Endothelial cell of umbilical vein (primary cell): ENCODE measurements around the gene CCR1. TPM values are rescaled to one million over a fixed set of nuclear protein-coding genes. Genes with fewer than 3 reads are reported as not detected.

Experiments used
- BruUV-seq: library from RNA; stranded (reverse); fragments of 400-500 nt; replicated peaks from 2 replicates; lab custom pipeline; 2021; lab: Mats Ljungman, UMichigan
- CTCF ChIA-PET: fragments of 300-600, 350-600 bp; sonication (Branson Sonifier 250); formaldehyde crosslinking; loops from one replicate; lab custom pipeline; 2021; ENCODE audit warnings: antibody characterized with exemption, inconsistent platforms; lab: Charles Lee
- POLR2A ChIA-PET: fragments of 300-600, 350-600 bp; sonication (Branson Sonifier 250); formaldehyde crosslinking; loops from one replicate; lab custom pipeline; 2021; ENCODE audit warnings: antibody characterized with exemption, inconsistent platforms; lab: Charles Lee
- DNase-seq: peaks from one replicate; pipeline ENCODE4 v3.0.0-alpha.2; 2011; ENCODE audit warnings: low read depth, low spot score
- FAIRE-seq: peaks from 2 replicates; lab custom pipeline; 2011; peaks lifted over from hg19 to GRCh38; lab: Jason Lieb, UNC
- H2AFZ ChIP-seq: 2 replicates; pipeline ENCODE4 v1.6.0; 2012; ENCODE audit warnings: low read depth, low read length, control low read depth, inconsistent platforms
- H3K27ac ChIP-seq: 2 replicates; pipeline ENCODE4 v1.5.1; 2011; ENCODE audit warnings: low read depth, mild to moderate bottlenecking, control low read depth, low read length, moderate library complexity; ENCODE audit not compliant: insufficient read depth
- H3K27me3 ChIP-seq, 2 experiments: 2 replicates each; pipeline versions ENCODE4 v1.6.0 to v1.6.1; 2011; ENCODE audit warnings: low read length in 2 of 2, mixed read lengths in 1 of 2; ENCODE audit not compliant: control insufficient read depth in 2 of 2, insufficient read depth in 2 of 2
- H3K36me3 ChIP-seq, 2 experiments: 2 replicates in 1 of 2; 3 replicates in 1 of 2; pipeline ENCODE4 v1.5.1; 2011; ENCODE audit warnings: low read length in 2 of 2, mild to moderate bottlenecking in 1 of 2, moderate library complexity in 1 of 2; ENCODE audit not compliant: control insufficient read depth in 2 of 2, insufficient read depth in 2 of 2; ENCODE audit errors: extremely low read depth in 1 of 2
- H3K4me1 ChIP-seq: 3 replicates; pipeline ENCODE4 v1.5.1; 2011; ENCODE audit warnings: mild to moderate bottlenecking, low read length; ENCODE audit not compliant: control insufficient read depth, insufficient read depth; ENCODE audit errors: extremely low read depth
- H3K4me2 ChIP-seq: 2 replicates; pipeline ENCODE4 v1.6.1; 2011; ENCODE audit warnings: low read length, control low read depth, mixed read lengths; ENCODE audit not compliant: insufficient read depth
- H3K4me3 ChIP-seq, 3 experiments: fragments of 200-600 bp in 1 of 3; sonication (generic), shearing (Covaris generic) in 1 of 3; replicated peaks in 1 of 3; 2 replicates each; pipeline ENCODE4 v1.5.1; 2011 to 2016; ENCODE audit warnings: control low read depth in 3 of 3, low read length in 3 of 3, mild to moderate bottlenecking in 2 of 3, inconsistent platforms in 1 of 3, low read depth in 1 of 3, moderate library complexity in 1 of 3; ENCODE audit not compliant: insufficient read depth in 1 of 3
- H3K79me2 ChIP-seq: 2 replicates; pipeline ENCODE4 v1.6.0; 2012; ENCODE audit warnings: low read length, inconsistent platforms; ENCODE audit not compliant: control insufficient read depth, insufficient read depth
- H3K9ac ChIP-seq: replicated peaks from 2 replicates; pipeline ENCODE3; 2011; ENCODE audit warnings: low read length, control low read depth; ENCODE audit not compliant: insufficient read depth; ENCODE audit errors: extremely low read depth
- H3K9me1 ChIP-seq: replicated peaks from 3 replicates; pipeline ENCODE4 v1.6.0; 2011; ENCODE audit warnings: mild to moderate bottlenecking, low read length; ENCODE audit not compliant: control insufficient read depth, insufficient read depth; ENCODE audit errors: extremely low read depth
- H3K9me3 ChIP-seq: replicated peaks from 2 replicates; pipeline ENCODE4 v1.5.1; 2012; ENCODE audit warnings: low read length, inconsistent platforms; ENCODE audit not compliant: control insufficient read depth, insufficient read depth
- H4K20me1 ChIP-seq: replicated peaks from 2 replicates; pipeline ENCODE3; 2011; ENCODE audit warnings: mild to moderate bottlenecking, low read length; ENCODE audit not compliant: control insufficient read depth, insufficient read depth; ENCODE audit errors: extremely low read depth
- CTCF ChIP-seq, 2 donors: IDR thresholded peaks; 1 replicate in 1 of 2; 2 replicates in 1 of 2; pipeline ENCODE4 v1.5.1; 2011; ENCODE audit warnings: low read length in 2 of 2, mild to moderate bottlenecking in 2 of 2, moderate library complexity in 2 of 2, control low read depth in 1 of 2, inconsistent platforms in 1 of 2, low read depth in 1 of 2; ENCODE audit not compliant: insufficient read depth in 1 of 2; ENCODE audit errors: extremely low read depth in 1 of 2
- EZH2 ChIP-seq: IDR thresholded peaks from 2 replicates; pipeline ENCODE4 v1.6.1; 2012; ENCODE audit warnings: borderline replicate concordance, low read depth, mild to moderate bottlenecking, moderate library complexity, low read length, inconsistent platforms; ENCODE audit not compliant: severe bottlenecking
- FOS ChIP-seq: IDR thresholded peaks from 2 replicates; pipeline ENCODE4 v1.6.1; 2011; ENCODE audit warnings: mild to moderate bottlenecking, low read length, moderate library complexity, borderline replicate concordance; ENCODE audit not compliant: insufficient read depth
- GATA2 ChIP-seq: IDR thresholded peaks from 2 replicates; pipeline ENCODE4 v1.7.0; 2011; ENCODE audit warnings: low read depth, mild to moderate bottlenecking, moderate library complexity, mixed read lengths, low read length; ENCODE audit not compliant: insufficient read length, insufficient read depth
- JUN ChIP-seq: IDR thresholded peaks from 2 replicates; pipeline ENCODE4 v1.6.1; 2011; ENCODE audit warnings: borderline replicate concordance, low read depth; ENCODE audit not compliant: insufficient read length, insufficient read depth
- MAX ChIP-seq: IDR thresholded peaks from 2 replicates; pipeline ENCODE4 v1.6.1; 2011; ENCODE audit not compliant: insufficient read depth, insufficient read length
- MYC ChIP-seq: IDR thresholded peaks from one replicate; pipeline ENCODE4 v1.6.1; 2011; ENCODE audit warnings: mild to moderate bottlenecking, low read depth, low read length
- POLR2A ChIP-seq: IDR thresholded peaks from 2 replicates; pipeline ENCODE4 v1.6.1; 2012; ENCODE audit warnings: low read depth, mild to moderate bottlenecking, control low read depth, low read length
- POLR2AphosphoS5 ChIP-seq: IDR thresholded peaks from 2 replicates; pipeline ENCODE4 v1.6.1; 2012; ENCODE audit warnings: low read depth, mild to moderate bottlenecking, control low read depth, low read length, moderate library complexity; ENCODE audit not compliant: insufficient read depth
- dilution Hi-C: fragments of 300-500 bp; cut with MboI; formaldehyde crosslinking; loops from one replicate; pipeline ENCODE4 v1.15.0; 2019; ENCODE audit warnings: low sequenced_read_pairs; ENCODE audit not compliant: extremely low pct_ligation_motif_present
- intact Hi-C: fragments of 100-400 bp; cut with micrococcal nuclease; formaldehyde crosslinking; loops from one replicate; pipeline ENCODE4 v1.10.0; 2022
- polyA plus RNA-seq, 4 experiments: library from polyadenylated mRNA; depleted of rRNA in 3 of 4; stranded (reverse) in 3 of 4; unstranded in 1 of 4; fragments of >200 nt; gene quantifications; 2 replicates each; pipeline versions ENCODE4 v1.2.1 to v1.2.3, GENCODE V29; 2011 to 2012; ENCODE audit warnings: missing spikeins in 1 of 4
- total RNA-seq: library from RNA; stranded (reverse); gene quantifications from 2 replicates; pipeline ENCODE4 v1.2.3, GENCODE V29; 2021

The CCR1 gene
- total and polyA plus RNA-seq, 2 donors (not counting 3 experiments of a cell fraction or from before 2014, with no cell fraction given): not detected

GRCh38 chr3:46218196-46218709 is 10.1 kb upstream of the CCR1 start:
- POLR2A ChIA-PET: no interaction called here
- Histone ChIP-seq H3K4me1 (no peaks in the 10 kb centered on the region), H2AFZ (no peak overlapping the region), H3K27me3 (no peaks in the 10 kb centered on the region), H4K20me1 (no peaks in the 10 kb centered on the region), H3K9ac (no peak overlapping the region), H3K36me3 (no peaks in the 10 kb centered on the region), H3K4me2 (no peak overlapping the region), H3K9me1 (no peaks in the 10 kb centered on the region), H3K9me3 (no peaks in the 10 kb centered on the region), H3K27ac (no peak overlapping the region), H3K4me3 (no peak overlapping the region), H3K79me2 (no peaks in the 10 kb centered on the region)
- no peak for FAIRE-seq
- dilution Hi-C loops (no loop called here), intact Hi-C loops (loop anchor here (10.0 kb wide), 1 partner anchor 207 kb away; no protein-coding TSS in a partner anchor)
- CTCF ChIA-PET: no interaction called here
- no peak for DNase-seq
- TF ChIP-seq POLR2A (no peak), EZH2 (no peak), MYC (no peak), POLR2AphosphoS5 (no peak), CTCF (IDR thresholded peaks at IDR 0.05; ENCODE audit: extremely low read depth in 1 of 2, insufficient read depth in 1 of 2, low read depth in 1 of 2, low read length in 2 of 2) (no peak), MAX (no peak), JUN (no peak), FOS (no peak), GATA2 (no peak)
- no TSS peak for BruUV-seq
